ENCODE data around the gene SPSB4. TPM values are rescaled to one million over a fixed set of nuclear protein-coding genes. Genes with fewer than 3 reads are reported as not detected.

Gene SPSB4
- total RNA-seq, 4 donors from 2014 or later = 0.14 TPM; not detected in 3

DNA sequence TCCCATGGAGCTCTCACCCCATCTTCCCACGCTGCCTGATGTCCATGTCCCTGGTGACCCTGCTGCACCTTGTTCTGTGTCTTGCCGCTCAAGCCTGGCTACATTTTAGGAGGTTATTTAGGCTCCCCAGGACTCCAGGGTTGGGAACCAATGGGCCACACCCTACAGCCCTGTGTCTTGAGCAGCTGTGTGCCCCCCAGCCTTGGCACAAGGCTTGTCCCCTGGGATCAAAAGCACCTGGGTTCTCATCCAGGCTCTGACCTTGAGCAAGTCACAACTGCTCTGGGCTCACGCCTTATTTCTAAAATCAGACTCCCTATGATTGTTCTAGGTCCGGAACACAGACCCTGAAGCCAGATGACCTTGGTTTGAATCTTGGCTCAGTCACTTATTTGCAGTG, 14.1 kb downstream of the SPSB4 start:
- no peak for DNase-seq
- Histone ChIP-seq H3K4me3 (no peak overlapping the region), H3K27ac (no peak overlapping the region), H3K36me3 (no peaks in the 10 kb centered on the region), H3K9me3 (no peaks in the 10 kb centered on the region), H3K4me1 (no peaks in the 10 kb centered on the region), H3K27me3 (no peaks in the 10 kb centered on the region)
- in situ Hi-C loops (cut with MboI; ENCODE audit: low pct_ligation_motif_present in 1 of 4, low pct_unique_long_range_greater_than_20kb in 1 of 4, low sequenced_read_pairs in 3 of 4) = no loop called here
- 81 to 93% methylated on average over 2 to 4 of the region's 4 CpGs for WGBS, 2 donors (ENCODE audit: low coverage in 1 of 2)
- intact Hi-C loops (cut with DNase I; ENCODE audit: low total_unique reads) = no loop called here
- TF ChIP-seq, protein P1, sequence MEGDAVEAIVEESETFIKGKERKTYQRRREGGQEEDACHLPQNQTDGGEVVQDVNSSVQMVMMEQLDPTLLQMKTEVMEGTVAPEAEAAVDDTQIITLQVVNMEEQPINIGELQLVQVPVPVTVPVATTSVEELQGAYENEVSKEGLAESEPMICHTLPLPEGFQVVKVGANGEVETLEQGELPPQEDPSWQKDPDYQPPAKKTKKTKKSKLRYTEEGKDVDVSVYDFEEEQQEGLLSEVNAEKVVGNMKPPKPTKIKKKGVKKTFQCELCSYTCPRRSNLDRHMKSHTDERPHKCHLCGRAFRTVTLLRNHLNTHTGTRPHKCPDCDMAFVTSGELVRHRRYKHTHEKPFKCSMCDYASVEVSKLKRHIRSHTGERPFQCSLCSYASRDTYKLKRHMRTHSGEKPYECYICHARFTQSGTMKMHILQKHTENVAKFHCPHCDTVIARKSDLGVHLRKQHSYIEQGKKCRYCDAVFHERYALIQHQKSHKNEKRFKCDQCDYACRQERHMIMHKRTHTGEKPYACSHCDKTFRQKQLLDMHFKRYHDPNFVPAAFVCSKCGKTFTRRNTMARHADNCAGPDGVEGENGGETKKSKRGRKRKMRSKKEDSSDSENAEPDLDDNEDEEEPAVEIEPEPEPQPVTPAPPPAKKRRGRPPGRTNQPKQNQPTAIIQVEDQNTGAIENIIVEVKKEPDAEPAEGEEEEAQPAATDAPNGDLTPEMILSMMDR (IDR thresholded peaks at IDR 0.05) = no peak
- TF ChIP-seq EP300 (IDR thresholded peaks at IDR 0.05; ENCODE audit: low read depth) (no peak), POLR2A (IDR thresholded peaks at IDR 0.05) (no peak), POLR2AphosphoS5 (IDR thresholded peaks at IDR 0.05) (no peak)

DNA sequence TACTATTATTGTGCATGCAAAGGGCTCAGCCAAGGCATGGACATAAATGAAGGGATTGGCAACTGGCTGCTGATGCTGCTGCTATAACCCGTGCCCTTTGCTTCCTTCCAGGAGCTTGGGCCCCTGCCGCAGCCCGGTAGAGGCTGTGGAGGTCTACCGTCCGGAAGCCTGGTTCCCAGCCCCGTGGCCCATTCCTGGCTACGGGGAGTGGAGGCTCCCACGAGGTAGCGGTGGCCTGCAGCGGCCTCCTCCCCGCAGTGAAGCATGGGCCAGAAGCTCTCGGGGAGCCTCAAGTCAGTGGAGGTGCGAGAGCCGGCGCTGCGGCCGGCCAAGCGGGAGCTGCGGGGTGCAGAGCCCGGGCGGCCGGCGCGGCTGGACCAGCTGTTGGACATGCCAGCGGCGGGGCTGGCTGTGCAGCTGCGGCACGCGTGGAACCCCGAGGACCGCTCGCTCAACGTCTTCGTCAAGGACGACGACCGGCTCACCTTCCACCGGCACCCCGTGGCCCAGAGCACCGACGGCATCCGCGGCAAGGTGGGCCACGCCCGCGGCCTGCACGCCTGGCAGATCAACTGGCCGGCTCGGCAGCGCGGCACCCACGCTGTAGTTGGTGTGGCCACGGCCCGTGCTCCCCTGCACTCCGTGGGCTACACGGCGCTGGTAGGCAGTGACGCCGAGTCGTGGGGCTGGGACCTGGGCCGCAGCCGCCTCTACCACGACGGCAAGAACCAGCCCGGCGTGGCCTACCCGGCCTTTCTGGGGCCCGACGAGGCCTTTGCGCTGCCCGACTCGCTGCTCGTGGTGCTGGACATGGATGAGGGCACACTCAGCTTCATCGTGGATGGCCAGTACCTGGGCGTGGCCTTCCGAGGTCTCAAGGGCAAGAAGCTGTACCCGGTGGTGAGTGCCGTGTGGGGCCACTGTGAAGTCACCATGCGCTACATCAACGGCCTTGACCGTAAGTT, 15.0 kb downstream of the SPSB4 start:
- Histone ChIP-seq H3K4me1 (no peaks in the 10 kb centered on the region), H3K9me3 (no peaks in the 10 kb centered on the region), H3K27ac (no peak overlapping the region), H3K4me3 (no peak overlapping the region), H3K27me3 (no peaks in the 10 kb centered on the region), H3K36me3 (no peaks in the 10 kb centered on the region)
- intact Hi-C loops (cut with DNase I; ENCODE audit: low total_unique reads) (no loop called here), in situ Hi-C loops (cut with MboI; ENCODE audit: low pct_ligation_motif_present in 1 of 4, low pct_unique_long_range_greater_than_20kb in 1 of 4, low sequenced_read_pairs in 3 of 4) (no loop called here)
- WGBS, 2 donors (ENCODE audit: low coverage in 1 of 2) = 95 to 100% methylated on average over 3 to 52 of the region's 81 CpGs
- DNase-seq = no peak
- TF ChIP-seq POLR2A (IDR thresholded peaks at IDR 0.05) (no peak), EP300 (IDR thresholded peaks at IDR 0.05; ENCODE audit: low read depth) (no peak), POLR2AphosphoS5 (IDR thresholded peaks at IDR 0.05) (no peak)
- TF ChIP-seq, protein P1 (IDR thresholded peaks at IDR 0.05) = no peak

DNA sequence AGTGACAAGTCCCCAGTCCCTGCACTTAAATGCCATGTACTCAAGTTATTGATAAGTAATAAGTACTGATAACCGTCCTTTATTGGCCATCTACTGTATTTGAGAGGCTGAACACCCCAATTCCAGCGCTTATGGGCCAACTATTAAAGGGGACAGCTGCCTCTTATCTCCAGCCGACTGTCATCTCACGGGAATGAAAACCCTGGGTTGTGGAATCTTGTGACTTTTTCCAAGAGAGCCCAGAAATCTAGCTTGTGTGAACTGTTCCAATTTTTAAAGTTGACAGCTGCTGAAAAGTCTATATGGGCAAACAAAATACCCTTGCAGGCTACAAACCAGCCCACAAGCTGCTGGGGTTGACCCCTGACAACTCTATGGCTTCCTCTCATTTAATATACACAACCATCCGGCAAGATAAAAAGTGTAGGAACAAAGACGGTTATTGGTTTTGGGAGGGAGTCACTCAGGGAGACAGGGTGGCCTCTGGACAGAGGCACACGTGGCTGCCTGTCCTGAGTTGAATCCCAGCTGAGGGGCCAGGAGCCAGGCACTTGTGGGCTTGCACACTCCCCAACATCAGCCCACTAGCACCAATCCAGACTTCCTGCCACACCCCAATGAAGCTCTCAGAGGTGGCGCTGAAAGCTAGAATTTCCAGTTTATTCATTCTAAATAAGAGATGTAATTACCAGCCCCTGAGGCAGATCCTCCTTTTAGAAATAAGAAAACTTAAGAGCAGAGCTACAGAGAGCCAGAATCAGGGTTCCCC, 16.2 kb downstream of the SPSB4 start:
- 77 to 81% methylated on average over 5 to 8 of the region's 8 CpGs for WGBS, 2 donors (ENCODE audit: low coverage in 1 of 2)
- Histone ChIP-seq H3K4me3 (no peak overlapping the region), H3K27ac (no peak overlapping the region), H3K36me3 (no peaks in the 10 kb centered on the region), H3K4me1 (no peaks in the 10 kb centered on the region), H3K9me3 (no peaks in the 10 kb centered on the region), H3K27me3 (no peaks in the 10 kb centered on the region)
- intact Hi-C loops (cut with DNase I; ENCODE audit: low total_unique reads) = no loop called here
- in situ Hi-C loops (cut with MboI; ENCODE audit: low pct_ligation_motif_present in 1 of 4, low pct_unique_long_range_greater_than_20kb in 1 of 4, low sequenced_read_pairs in 3 of 4) = no loop called here
- TF ChIP-seq POLR2AphosphoS5 (IDR thresholded peaks at IDR 0.05) (no peak), EP300 (IDR thresholded peaks at IDR 0.05; ENCODE audit: low read depth) (no peak), POLR2A (IDR thresholded peaks at IDR 0.05) (no peak)
- TF ChIP-seq, protein P1 (IDR thresholded peaks at IDR 0.05) = no peak
- DNase-seq = no peak

DNA sequence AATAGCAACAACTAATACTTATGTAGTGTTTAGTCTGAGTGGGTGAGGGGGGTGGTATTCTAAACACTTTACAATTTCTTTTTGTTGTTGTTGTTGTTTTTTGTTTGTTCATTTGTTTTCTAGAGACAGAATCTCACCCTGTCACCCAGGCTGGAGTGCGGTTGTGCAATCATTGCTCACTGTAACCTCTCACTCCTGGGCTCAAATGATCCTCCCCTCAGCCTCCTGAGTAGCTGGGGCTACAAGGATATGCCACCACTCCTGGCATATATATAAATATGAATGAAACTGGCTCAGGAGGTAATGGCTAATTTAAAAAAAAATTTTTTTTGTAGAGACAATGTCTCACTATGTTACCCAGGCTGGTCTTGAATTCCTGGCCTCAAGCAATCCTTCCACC, 19.1 kb downstream of the SPSB4 start:
- no peak for TF ChIP-seq POLR2A (IDR thresholded peaks at IDR 0.05)
- TF ChIP-seq EP300 (IDR thresholded peaks at IDR 0.05; ENCODE audit: low read depth) = no peak
- TF ChIP-seq POLR2AphosphoS5 (IDR thresholded peaks at IDR 0.05) = no peak
- TF ChIP-seq, protein P1 (IDR thresholded peaks at IDR 0.05) = no peak
- Histone ChIP-seq H3K27me3 (no peaks in the 10 kb centered on the region), H3K9me3 (no peaks in the 10 kb centered on the region), H3K27ac (no peak overlapping the region), H3K4me1 (no peaks in the 10 kb centered on the region), H3K4me3 (no peak overlapping the region), H3K36me3 (no peaks in the 10 kb centered on the region)
- 100% methylated on average over 1 of the region's 1 CpG; no CpG with 5 or more reads in 1 of the 2 donors for WGBS, 2 donors (ENCODE audit: low coverage in 1 of 2)
- DNase-seq = no peak
- intact Hi-C loops (cut with DNase I; ENCODE audit: low total_unique reads) (no loop called here), in situ Hi-C loops (cut with MboI; ENCODE audit: low pct_ligation_motif_present in 1 of 4, low pct_unique_long_range_greater_than_20kb in 1 of 4, low sequenced_read_pairs in 3 of 4) (no loop called here)

Measured in transverse colon (tissue), 4 donors.